Measurements from ENCODE around the gene ARL2.

The ARL2 gene

DNA sequence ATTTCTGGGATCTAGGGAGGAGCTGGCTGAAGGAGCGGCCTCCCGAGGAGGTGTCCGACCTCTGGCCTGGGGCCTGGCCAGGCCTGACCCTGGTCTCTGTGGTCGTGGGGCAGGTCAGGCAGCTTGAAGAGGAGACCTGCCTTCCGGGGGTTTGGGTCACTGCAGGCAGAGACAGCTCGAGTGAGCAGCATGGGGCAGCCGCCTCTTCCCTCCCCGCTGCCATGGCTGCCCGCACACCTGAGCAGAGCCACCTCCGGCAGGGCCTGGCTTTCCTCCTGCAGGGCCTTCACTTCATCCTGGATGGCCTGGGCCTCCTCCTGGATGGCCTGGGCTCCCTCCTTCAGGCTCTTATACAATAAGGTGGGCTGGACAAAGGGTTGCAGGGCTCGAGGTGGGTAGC lies 52.4 kb downstream of the ARL2 start:
- in situ Hi-C loops (cut with MboI; ENCODE audit: low pct_unique_long_range_greater_than_20kb, low sequenced_read_pairs, unreplicated experiment), result no loop called here
- TF ChIP-seq, protein P1, sequence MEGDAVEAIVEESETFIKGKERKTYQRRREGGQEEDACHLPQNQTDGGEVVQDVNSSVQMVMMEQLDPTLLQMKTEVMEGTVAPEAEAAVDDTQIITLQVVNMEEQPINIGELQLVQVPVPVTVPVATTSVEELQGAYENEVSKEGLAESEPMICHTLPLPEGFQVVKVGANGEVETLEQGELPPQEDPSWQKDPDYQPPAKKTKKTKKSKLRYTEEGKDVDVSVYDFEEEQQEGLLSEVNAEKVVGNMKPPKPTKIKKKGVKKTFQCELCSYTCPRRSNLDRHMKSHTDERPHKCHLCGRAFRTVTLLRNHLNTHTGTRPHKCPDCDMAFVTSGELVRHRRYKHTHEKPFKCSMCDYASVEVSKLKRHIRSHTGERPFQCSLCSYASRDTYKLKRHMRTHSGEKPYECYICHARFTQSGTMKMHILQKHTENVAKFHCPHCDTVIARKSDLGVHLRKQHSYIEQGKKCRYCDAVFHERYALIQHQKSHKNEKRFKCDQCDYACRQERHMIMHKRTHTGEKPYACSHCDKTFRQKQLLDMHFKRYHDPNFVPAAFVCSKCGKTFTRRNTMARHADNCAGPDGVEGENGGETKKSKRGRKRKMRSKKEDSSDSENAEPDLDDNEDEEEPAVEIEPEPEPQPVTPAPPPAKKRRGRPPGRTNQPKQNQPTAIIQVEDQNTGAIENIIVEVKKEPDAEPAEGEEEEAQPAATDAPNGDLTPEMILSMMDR (IDR thresholded peaks at IDR 0.05; ENCODE audit: extremely low read depth, insufficient read depth, missing control alignments), result no peak
- DNase-seq (ENCODE audit: low spot score), result no peak

DNA sequence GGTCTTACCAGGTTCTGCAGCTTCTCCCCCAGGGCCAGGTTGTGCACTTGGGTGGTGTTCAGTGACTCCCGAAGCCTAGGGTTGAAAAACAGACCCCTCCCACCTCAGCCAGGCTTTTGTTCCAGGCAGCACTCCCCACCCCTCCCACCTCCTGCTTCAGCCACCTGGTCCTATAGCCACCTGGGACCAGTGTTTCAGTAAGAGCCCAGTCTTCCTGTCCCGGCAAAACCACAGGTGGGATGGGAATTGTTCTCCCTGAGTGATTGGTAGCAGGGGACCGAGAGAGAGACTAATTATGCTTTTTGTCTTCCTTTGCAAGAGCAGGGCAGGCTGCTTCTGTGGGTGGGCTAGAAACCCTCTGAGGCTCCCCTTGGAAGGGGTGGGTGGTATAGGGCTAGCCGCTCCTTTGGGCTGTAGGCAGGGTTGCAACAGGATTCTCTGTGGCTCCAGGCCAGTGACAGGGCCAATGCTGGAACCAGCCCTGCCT lies 52.9 kb downstream of the ARL2 start:
- TF ChIP-seq, protein P1 (IDR thresholded peaks at IDR 0.05; ENCODE audit: extremely low read depth, insufficient read depth, missing control alignments), result no peak
- in situ Hi-C loops (cut with MboI; ENCODE audit: low pct_unique_long_range_greater_than_20kb, low sequenced_read_pairs, unreplicated experiment), result no loop called here
- DNase-seq (ENCODE audit: low spot score), result no peak

DNA sequence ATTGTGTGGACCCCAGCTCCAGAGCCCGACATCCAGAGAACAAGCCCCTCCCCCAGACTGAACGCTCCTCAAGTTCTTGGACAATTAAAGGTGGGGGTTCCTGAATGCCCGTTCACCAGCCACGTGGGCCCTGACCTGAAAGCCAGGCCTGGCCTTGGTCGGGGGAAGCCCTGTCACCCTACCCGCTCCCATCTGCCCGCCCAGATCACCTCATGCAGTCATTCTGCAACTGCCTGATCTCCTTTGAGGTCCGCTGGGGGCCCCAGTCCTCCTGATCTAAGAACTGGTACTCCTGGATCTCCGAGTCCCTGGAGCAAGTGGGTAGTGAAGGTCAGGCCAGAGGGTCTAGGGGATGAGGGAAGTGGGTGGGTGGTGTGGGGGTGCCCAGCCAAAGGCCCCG lies 53.5 kb downstream of the ARL2 start:
- TF ChIP-seq, protein P1 (IDR thresholded peaks at IDR 0.05; ENCODE audit: extremely low read depth, insufficient read depth, missing control alignments), result no peak
- no peak for DNase-seq (ENCODE audit: low spot score)

DNA sequence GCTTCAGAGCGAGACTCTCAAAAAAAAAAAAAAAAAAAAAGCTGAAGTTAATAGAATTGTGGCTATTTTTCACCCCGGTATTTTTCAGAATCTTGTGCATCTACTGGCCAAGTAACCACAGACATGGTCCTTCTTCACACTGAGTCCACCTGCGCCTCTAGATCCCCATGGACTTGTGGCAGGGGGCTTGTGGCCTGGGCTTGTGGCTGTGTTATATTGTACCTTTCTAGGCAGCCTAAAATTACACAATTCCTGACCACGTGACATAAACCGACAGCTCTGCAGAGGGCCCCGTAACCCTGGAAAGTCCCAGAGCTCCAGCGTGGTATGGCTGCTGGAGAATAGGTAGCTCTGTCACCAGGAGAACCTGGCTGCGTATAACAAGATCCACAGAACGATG lies 55.3 kb downstream of the ARL2 start:
- in situ Hi-C loops (cut with MboI; ENCODE audit: low pct_unique_long_range_greater_than_20kb, low sequenced_read_pairs, unreplicated experiment), result no loop called here
- TF ChIP-seq, protein P1 (IDR thresholded peaks at IDR 0.05; ENCODE audit: extremely low read depth, insufficient read depth, missing control alignments), result no peak
- DNase-seq (ENCODE audit: low spot score), result no peak

More for the DNA sequence above, 53.5 kb downstream of the ARL2 start:
- in situ Hi-C loops (cut with MboI; ENCODE audit: low pct_unique_long_range_greater_than_20kb, low sequenced_read_pairs, unreplicated experiment), result no loop called here
